NCI-H1048 (cell line): ENCODE results near the gene TENM4.

ENCODE experiments used
- DNase-seq: peaks from one replicate; lab custom pipeline; 2025; lab: John Stamatoyannopoulos, UW

Gene TENM4

GRCh38 chr11:79084382-79084781, 356.4 kb downstream of the TENM4 start:
- DNase-seq, result no peak

- no peak for DNase-seq
Observed at GRCh38 chr11:79083352-79083751, 357.5 kb downstream of the TENM4 start.

GRCh38 chr11:79082907-79083306, 357.9 kb downstream of the TENM4 start:
- DNase-seq, result no peak

GRCh38 chr11:79082280-79082679, 358.6 kb downstream of the TENM4 start:
- DNase-seq, result no peak

- DNase-seq, result no peak
Observed at GRCh38 chr11:79081471-79082031, 359.3 kb downstream of the TENM4 start.

- no peak for DNase-seq
Observed at GRCh38 chr11:79080551-79080950, 360.3 kb downstream of the TENM4 start.

- DNase-seq, result no peak
Observed at GRCh38 chr11:79078999-79079398, 361.8 kb downstream of the TENM4 start.

GRCh38 chr11:79078456-79078855, 362.4 kb downstream of the TENM4 start:
- DNase-seq, result no peak

- DNase-seq, result no peak
Observed at GRCh38 chr11:79077702-79078330, 363.0 kb downstream of the TENM4 start.

- DNase-seq, result no peak
Observed at GRCh38 chr11:79076526-79077115, 364.2 kb downstream of the TENM4 start.

GRCh38 chr11:79074547-79074946, 366.3 kb downstream of the TENM4 start:
- DNase-seq, result no peak

GRCh38 chr11:79071190-79071589, 369.6 kb downstream of the TENM4 start:
- DNase-seq, result no peak

- no peak for DNase-seq
Observed at GRCh38 chr11:79070518-79070917, 370.3 kb downstream of the TENM4 start.

- DNase-seq, result no peak
Observed at GRCh38 chr11:79069504-79069903, 371.3 kb downstream of the TENM4 start.

- no peak for DNase-seq
Observed at GRCh38 chr11:79068356-79068755, 372.5 kb downstream of the TENM4 start.

- no peak for DNase-seq
Observed at GRCh38 chr11:79067352-79067679, 373.5 kb downstream of the TENM4 start.

GRCh38 chr11:79066456-79067351, 374.1 kb downstream of the TENM4 start:
- no peak for DNase-seq

- no peak for DNase-seq
Observed at GRCh38 chr11:79062814-79063762, 377.7 kb downstream of the TENM4 start.

- DNase-seq, result no peak
Observed at GRCh38 chr11:79060081-79060953, 380.5 kb downstream of the TENM4 start.

GRCh38 chr11:79059141-79059540, 381.7 kb downstream of the TENM4 start:
- no peak for DNase-seq
